ENCODE data around the gene CYB5R4.

- no peak for TF ChIP-seq POLR2A (IDR thresholded peaks at IDR 0.05)
- TF ChIP-seq CTCF (IDR thresholded peaks at IDR 0.05): no peak
- TF ChIP-seq POLR2AphosphoS5 (IDR thresholded peaks at IDR 0.05): no peak
Measured at GRCh38 chr6:83867043-83867442, 7.6 kb downstream of the CYB5R4 start.

All from prostate gland (tissue), 2 donors.